Measurements from ENCODE around the gene HOXD4.

GRCh38 chr2:176114930-176115625 lies 36.3 kb upstream of the HOXD4 start:
- TF ChIP-seq POLR2AphosphoS5 (IDR thresholded peaks at IDR 0.05) (no peak), CTCF (IDR thresholded peaks at IDR 0.05) (no peak), POLR2A (IDR thresholded peaks at IDR 0.05) (no peak)
